NAMALWA (cell line): Measurements from ENCODE around the gene ELFN1.

Experiments
- DNase-seq: peaks from one replicate; pipeline ENCODE4 v3.0.0-alpha.2; 2015; ENCODE audit warnings: low spot score

The ELFN1 gene

GRCh38 chr7:1709281-1709680 is 39.2 kb downstream of the ELFN1 start:
- no peak for DNase-seq

GRCh38 chr7:1709900-1710299 is 39.8 kb downstream of the ELFN1 start:
- DNase-seq, result peak; percentile 54

GRCh38 chr7:1710936-1711335 is 40.9 kb downstream of the ELFN1 start:
- no peak for DNase-seq

GRCh38 chr7:1712907-1713501 is 42.9 kb downstream of the ELFN1 start:
- no peak for DNase-seq

GRCh38 chr7:1713502-1714484 is 43.7 kb downstream of the ELFN1 start:
- no peak for DNase-seq

- no peak for DNase-seq
Measured at GRCh38 chr7:1714583-1715330, 44.7 kb downstream of the ELFN1 start.

- no peak for DNase-seq
Measured at GRCh38 chr7:1715331-1715625, 45.2 kb downstream of the ELFN1 start.

GRCh38 chr7:1715671-1716074 is 45.6 kb downstream of the ELFN1 start:
- no peak for DNase-seq

GRCh38 chr7:1716263-1717094 is 46.4 kb downstream of the ELFN1 start:
- no peak for DNase-seq

- DNase-seq, result no peak
Measured at GRCh38 chr7:1717095-1717483, 47.0 kb downstream of the ELFN1 start.

GRCh38 chr7:1717903-1718676 is 48.0 kb downstream of the ELFN1 start:
- no peak for DNase-seq

- peak; percentile 61 for DNase-seq
Measured at GRCh38 chr7:1718850-1719249, 48.8 kb downstream of the ELFN1 start.

- DNase-seq, result peak; percentile 56
Measured at GRCh38 chr7:1719256-1719655, 49.2 kb downstream of the ELFN1 start.

- no peak for DNase-seq
Measured at GRCh38 chr7:1719913-1720312, 49.8 kb downstream of the ELFN1 start.

GRCh38 chr7:1720326-1720725 is 50.2 kb downstream of the ELFN1 start:
- peak; percentile 53 for DNase-seq

GRCh38 chr7:1721047-1721690 is 51.1 kb downstream of the ELFN1 start:
- DNase-seq, result no peak

GRCh38 chr7:1723254-1723653 is 53.2 kb downstream of the ELFN1 start:
- DNase-seq, result no peak

GRCh38 chr7:1724118-1724910 is 54.2 kb downstream of the ELFN1 start:
- no peak for DNase-seq

- DNase-seq, result peak; percentile 73
Measured at GRCh38 chr7:1725199-1725690, 55.2 kb downstream of the ELFN1 start.
